Liver (tissue), 9 donors: ENCODE measurements around the gene ZNF579. TPM values are rescaled to one million over a fixed set of nuclear protein-coding genes. Genes with fewer than 3 reads are reported as not detected.

Source experiments
- DNase-seq: peaks from one replicate; pipeline ENCODE4 v3.0.0-alpha.2; 2017; ENCODE audit warnings: low spot score
- H3K27ac ChIP-seq, 2 donors: one replicate each; pipeline ENCODE4 v1.7.0; 2013; ENCODE audit warnings: inconsistent platforms in 2 of 2, low read length in 2 of 2, control low read depth in 1 of 2, low read depth in 1 of 2, mild to moderate bottlenecking in 1 of 2
- H3K27me3 ChIP-seq, 4 donors: one replicate each; pipeline versions ENCODE4 v1.6.1 to v1.7.0; 2013; ENCODE audit warnings: low read length in 3 of 4, inconsistent platforms in 1 of 4, mild to moderate bottlenecking in 1 of 4, moderate library complexity in 1 of 4; ENCODE audit not compliant: control insufficient read depth in 4 of 4, insufficient read depth in 4 of 4
- H3K36me3 ChIP-seq, 4 donors: one replicate each; pipeline versions ENCODE4 v1.6.1 to v1.7.0; 2013; ENCODE audit warnings: low read length in 3 of 4, mild to moderate bottlenecking in 3 of 4, low read depth in 1 of 4, moderate library complexity in 1 of 4; ENCODE audit not compliant: control insufficient read depth in 4 of 4, insufficient read depth in 3 of 4
- H3K4me1 ChIP-seq, 4 donors: one replicate each; pipeline versions ENCODE4 v1.6.1 to v1.7.0; 2013; ENCODE audit warnings: low read length in 3 of 4, mild to moderate bottlenecking in 3 of 4, moderate library complexity in 1 of 4; ENCODE audit not compliant: control insufficient read depth in 4 of 4, insufficient read depth in 4 of 4
- H3K4me3 ChIP-seq, 3 donors: one replicate each; pipeline versions ENCODE4 v1.6.1 to v1.7.0; 2013; ENCODE audit warnings: low read length in 3 of 3, control low read depth in 1 of 3, low read depth in 1 of 3, mild to moderate bottlenecking in 1 of 3
- H3K9ac ChIP-seq, 2 donors: one replicate each; pipeline ENCODE4 v1.7.0; 2013; ENCODE audit warnings: low read length in 2 of 2, mild to moderate bottlenecking in 2 of 2, moderate library complexity in 2 of 2, control low read depth in 1 of 2, low read depth in 1 of 2
- H3K9me3 ChIP-seq, 4 donors: one replicate each; pipeline versions ENCODE4 v1.6.1 to v1.7.0; 2013; ENCODE audit warnings: low read length in 3 of 4; ENCODE audit not compliant: control insufficient read depth in 4 of 4
- EGR1 ChIP-seq, 2 donors: IDR thresholded peaks; 2 replicates each; pipeline ENCODE4 v1.6.1; 2016 to 2018; ENCODE audit warnings: antibody characterized with exemption in 2 of 2, low read depth in 2 of 2
- FOXA1 ChIP-seq: IDR thresholded peaks from 2 replicates; pipeline ENCODE4 v1.6.1; 2016; ENCODE audit warnings: antibody characterized with exemption
- FOXA2 ChIP-seq: IDR thresholded peaks from 2 replicates; pipeline ENCODE4 v1.6.1; 2016; ENCODE audit warnings: antibody characterized with exemption
- GABPA ChIP-seq, 2 donors: IDR thresholded peaks in 1 of 2; conservative IDR thresholded peaks in 1 of 2; 2 replicates each; pipeline ENCODE4 v1.6.1; 2016; ENCODE audit warnings: antibody characterized with exemption in 2 of 2, mild to moderate bottlenecking in 1 of 2, moderate library complexity in 1 of 2
- HNF4A ChIP-seq, 2 donors: conservative IDR thresholded peaks; 2 replicates each; pipeline ENCODE4 v1.6.1; 2016; ENCODE audit warnings: antibody characterized with exemption in 2 of 2, mild to moderate bottlenecking in 2 of 2
- HNF4G ChIP-seq: IDR thresholded peaks from 2 replicates; pipeline ENCODE4 v1.6.1; 2016; ENCODE audit warnings: antibody characterized with exemption
- JUND ChIP-seq, 2 donors: IDR thresholded peaks; 2 replicates each; pipeline ENCODE4 v1.6.1; 2016; ENCODE audit warnings: antibody characterized with exemption in 2 of 2
- NR2F2 ChIP-seq: IDR thresholded peaks from 2 replicates; pipeline ENCODE4 v1.6.1; 2016; ENCODE audit warnings: antibody characterized with exemption
- RAD21 ChIP-seq, 2 donors: IDR thresholded peaks; 2 replicates each; pipeline ENCODE4 v1.6.1; 2016; ENCODE audit warnings: antibody characterized with exemption in 2 of 2, mild to moderate bottlenecking in 2 of 2
- RXRA ChIP-seq, 2 donors: IDR thresholded peaks; 2 replicates each; pipeline ENCODE4 v1.6.1; 2017 to 2018; ENCODE audit warnings: antibody characterized with exemption in 2 of 2, mild to moderate bottlenecking in 1 of 2
- SP1 ChIP-seq: IDR thresholded peaks from 2 replicates; pipeline ENCODE4 v1.6.1; 2018; ENCODE audit warnings: antibody characterized with exemption, mild to moderate bottlenecking
- TAF1 ChIP-seq: conservative IDR thresholded peaks from 2 replicates; pipeline ENCODE4 v1.6.1; 2016; ENCODE audit warnings: antibody characterized with exemption, mild to moderate bottlenecking
- YY1 ChIP-seq: IDR thresholded peaks from 2 replicates; pipeline ENCODE4 v1.6.1; 2016; ENCODE audit warnings: antibody characterized with exemption, mild to moderate bottlenecking
- WGBS: extraction: QIAGEN DNeasy Blood & Tissue Kit; methylation state at CpG from one replicate; pipeline ENCODE4 v1.1.7; 2013; 5-methylcytosine and 5-hydroxymethylcytosine counted together
- polyA plus RNA-seq, 2 donors: library from polyadenylated mRNA; stranded (reverse) in 1 of 2; unstranded in 1 of 2; fragments of 200-250 nt in 1 of 2; fragments of >200 nt in 1 of 2; fragmentation: Nextera tagmentation in 1 of 2; extraction: Ambion mirVana in 1 of 2; gene quantifications; one replicate each; pipeline versions ENCODE4 v1.2.1 to v1.2.3, GENCODE V29; 2013 to 2015
- total RNA-seq, 2 donors: library from RNA; depleted of rRNA; stranded (reverse); fragments of >200 nt; gene quantifications; one replicate each; pipeline ENCODE4 v1.2.3, GENCODE V29; 2014
- TF ChIP-seq, protein P1 (sequence below): IDR thresholded peaks from 2 replicates; pipeline ENCODE4 v1.6.1; 2016; ENCODE audit warnings: antibody characterized with exemption
- TF ChIP-seq, protein P2 (sequence below): IDR thresholded peaks from 2 replicates; pipeline ENCODE4 v1.6.1; 2016; ENCODE audit warnings: antibody characterized with exemption, mild to moderate bottlenecking
- TF ChIP-seq, protein P3 (sequence below): IDR thresholded peaks from 2 replicates; pipeline ENCODE4 v1.6.1; 2016; ENCODE audit warnings: antibody characterized with exemption
- TF ChIP-seq, protein P4 (sequence below): fragments of 150-350 bp; IDR thresholded peaks from 2 replicates; pipeline ENCODE4 v1.5.1; 2017; ENCODE audit warnings: improper control_type of control experiment, low read depth, low read length; ENCODE audit not compliant: missing input control
- donor health status: healthy.
- donor health status: healthy.
- donor health status: healthy.
- donor health status: healthy.
- donor health status: healthy.

ZNF579 gene
- total and polyA plus RNA-seq, 4 donors, result 0.92 to 3.3 (median 1.2) TPM

DNA sequence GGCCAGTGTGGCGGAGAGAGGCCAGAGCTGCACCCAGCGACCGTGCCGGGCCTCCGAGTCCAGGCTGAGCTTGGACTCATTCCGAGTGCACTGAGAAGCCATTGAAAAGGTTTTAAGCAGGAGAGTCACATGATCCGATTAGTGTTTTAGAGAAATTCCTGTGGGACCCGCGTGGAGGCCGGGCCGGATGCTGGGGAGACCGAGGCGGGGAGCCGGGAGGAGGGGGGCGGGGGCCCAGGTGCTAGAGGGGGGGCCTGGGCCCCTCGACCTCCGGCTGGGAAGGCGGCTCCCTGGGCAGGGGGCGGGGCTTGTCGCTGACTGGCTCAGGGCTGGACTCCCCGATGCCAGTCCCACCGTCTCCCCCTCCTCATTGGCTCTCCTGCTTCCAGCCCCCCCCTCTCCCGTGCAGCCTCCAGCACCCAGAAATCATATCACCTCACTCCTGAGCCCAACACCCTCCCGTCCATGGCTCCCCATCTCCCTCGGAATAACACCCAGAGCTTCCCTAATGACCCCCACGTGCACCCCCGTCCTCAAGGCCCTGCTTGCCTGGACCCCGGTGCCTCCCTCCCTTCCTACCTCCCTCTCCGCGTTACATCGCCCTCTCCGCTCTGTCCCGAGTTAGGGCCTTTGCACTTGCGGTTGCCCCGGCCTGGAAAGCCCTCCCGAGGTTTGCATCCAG is 5.2 kb upstream of the ZNF579 start:
- no peak overlapping the region for H3K9ac ChIP-seq
- H3K4me3 ChIP-seq, result peak overlapping the region in 1 of 3 donors; percentile 18
- no peaks in the 10 kb centered on the region for H3K27me3 ChIP-seq
- peak; percentile 60 for DNase-seq
- no peak for TF ChIP-seq JUND (IDR thresholded peaks at IDR 0.05)
- TF ChIP-seq GABPA (IDR thresholded peaks at IDR 0.05 in 1 of 2, conservative IDR thresholded peaks at IDR 0.05 in 1 of 2), result no peak
- TF ChIP-seq RAD21 (IDR thresholded peaks at IDR 0.05), result no peak
- no peak for TF ChIP-seq FOXA1
- TF ChIP-seq, protein P1, sequence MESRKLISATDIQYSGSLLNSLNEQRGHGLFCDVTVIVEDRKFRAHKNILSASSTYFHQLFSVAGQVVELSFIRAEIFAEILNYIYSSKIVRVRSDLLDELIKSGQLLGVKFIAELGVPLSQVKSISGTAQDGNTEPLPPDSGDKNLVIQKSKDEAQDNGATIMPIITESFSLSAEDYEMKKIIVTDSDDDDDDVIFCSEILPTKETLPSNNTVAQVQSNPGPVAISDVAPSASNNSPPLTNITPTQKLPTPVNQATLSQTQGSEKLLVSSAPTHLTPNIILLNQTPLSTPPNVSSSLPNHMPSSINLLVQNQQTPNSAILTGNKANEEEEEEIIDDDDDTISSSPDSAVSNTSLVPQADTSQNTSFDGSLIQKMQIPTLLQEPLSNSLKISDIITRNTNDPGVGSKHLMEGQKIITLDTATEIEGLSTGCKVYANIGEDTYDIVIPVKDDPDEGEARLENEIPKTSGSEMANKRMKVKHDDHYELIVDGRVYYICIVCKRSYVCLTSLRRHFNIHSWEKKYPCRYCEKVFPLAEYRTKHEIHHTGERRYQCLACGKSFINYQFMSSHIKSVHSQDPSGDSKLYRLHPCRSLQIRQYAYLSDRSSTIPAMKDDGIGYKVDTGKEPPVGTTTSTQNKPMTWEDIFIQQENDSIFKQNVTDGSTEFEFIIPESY, result no peak
- no peak for TF ChIP-seq YY1
- TF ChIP-seq, protein P2, sequence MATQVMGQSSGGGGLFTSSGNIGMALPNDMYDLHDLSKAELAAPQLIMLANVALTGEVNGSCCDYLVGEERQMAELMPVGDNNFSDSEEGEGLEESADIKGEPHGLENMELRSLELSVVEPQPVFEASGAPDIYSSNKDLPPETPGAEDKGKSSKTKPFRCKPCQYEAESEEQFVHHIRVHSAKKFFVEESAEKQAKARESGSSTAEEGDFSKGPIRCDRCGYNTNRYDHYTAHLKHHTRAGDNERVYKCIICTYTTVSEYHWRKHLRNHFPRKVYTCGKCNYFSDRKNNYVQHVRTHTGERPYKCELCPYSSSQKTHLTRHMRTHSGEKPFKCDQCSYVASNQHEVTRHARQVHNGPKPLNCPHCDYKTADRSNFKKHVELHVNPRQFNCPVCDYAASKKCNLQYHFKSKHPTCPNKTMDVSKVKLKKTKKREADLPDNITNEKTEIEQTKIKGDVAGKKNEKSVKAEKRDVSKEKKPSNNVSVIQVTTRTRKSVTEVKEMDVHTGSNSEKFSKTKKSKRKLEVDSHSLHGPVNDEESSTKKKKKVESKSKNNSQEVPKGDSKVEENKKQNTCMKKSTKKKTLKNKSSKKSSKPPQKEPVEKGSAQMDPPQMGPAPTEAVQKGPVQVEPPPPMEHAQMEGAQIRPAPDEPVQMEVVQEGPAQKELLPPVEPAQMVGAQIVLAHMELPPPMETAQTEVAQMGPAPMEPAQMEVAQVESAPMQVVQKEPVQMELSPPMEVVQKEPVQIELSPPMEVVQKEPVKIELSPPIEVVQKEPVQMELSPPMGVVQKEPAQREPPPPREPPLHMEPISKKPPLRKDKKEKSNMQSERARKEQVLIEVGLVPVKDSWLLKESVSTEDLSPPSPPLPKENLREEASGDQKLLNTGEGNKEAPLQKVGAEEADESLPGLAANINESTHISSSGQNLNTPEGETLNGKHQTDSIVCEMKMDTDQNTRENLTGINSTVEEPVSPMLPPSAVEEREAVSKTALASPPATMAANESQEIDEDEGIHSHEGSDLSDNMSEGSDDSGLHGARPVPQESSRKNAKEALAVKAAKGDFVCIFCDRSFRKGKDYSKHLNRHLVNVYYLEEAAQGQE, result no peak
- no peak for TF ChIP-seq NR2F2
- TF ChIP-seq, protein P3, sequence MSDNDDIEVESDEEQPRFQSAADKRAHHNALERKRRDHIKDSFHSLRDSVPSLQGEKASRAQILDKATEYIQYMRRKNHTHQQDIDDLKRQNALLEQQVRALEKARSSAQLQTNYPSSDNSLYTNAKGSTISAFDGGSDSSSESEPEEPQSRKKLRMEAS, result no peak
- no peak for TF ChIP-seq TAF1
- H3K9me3 ChIP-seq, result no peaks in the 10 kb centered on the region
- no peaks in the 10 kb centered on the region for H3K36me3 ChIP-seq
- peaks cover 7 to 41% (median 36%) of the 10 kb centered on the region in 4 donors for H3K4me1 ChIP-seq
- no peak overlapping the region for H3K27ac ChIP-seq
- 16% methylated on average over 36 of the region's 36 CpGs for WGBS

DNA sequence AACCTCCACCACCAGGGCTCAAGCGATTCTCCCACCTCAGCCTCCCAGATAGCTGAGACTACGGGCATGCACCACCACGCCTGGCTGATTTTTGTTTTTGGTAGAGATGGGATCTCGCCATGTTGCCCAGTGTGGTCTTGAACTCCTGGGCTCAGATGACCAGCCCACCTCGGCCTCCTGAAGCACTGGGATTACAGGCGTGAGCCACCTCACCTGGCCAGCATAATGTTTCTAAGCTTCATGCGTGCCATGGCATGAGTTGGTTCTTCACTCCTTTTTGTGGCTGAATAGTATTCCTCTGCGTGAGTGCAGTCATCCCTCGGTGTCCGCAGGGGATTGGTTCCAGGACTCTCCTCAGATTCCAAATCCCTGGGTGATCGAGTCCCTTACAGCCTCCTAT is 4.2 kb upstream of the ZNF579 start:
- Histone ChIP-seq H3K27me3 (no peaks in the 10 kb centered on the region), H3K9me3 (no peaks in the 10 kb centered on the region), H3K36me3 (no peaks in the 10 kb centered on the region), H3K4me1 (peaks cover 7 to 45% (median 36%) of the 10 kb centered on the region in 4 donors), H3K9ac (no peak overlapping the region), H3K27ac (no peak overlapping the region), H3K4me3 (no peak overlapping the region)
- no peak for TF ChIP-seq HNF4G
- TF ChIP-seq TAF1, result no peak
- no peak for TF ChIP-seq SP1
- no peak for TF ChIP-seq JUND (IDR thresholded peaks at IDR 0.05)
- TF ChIP-seq, protein P4, sequence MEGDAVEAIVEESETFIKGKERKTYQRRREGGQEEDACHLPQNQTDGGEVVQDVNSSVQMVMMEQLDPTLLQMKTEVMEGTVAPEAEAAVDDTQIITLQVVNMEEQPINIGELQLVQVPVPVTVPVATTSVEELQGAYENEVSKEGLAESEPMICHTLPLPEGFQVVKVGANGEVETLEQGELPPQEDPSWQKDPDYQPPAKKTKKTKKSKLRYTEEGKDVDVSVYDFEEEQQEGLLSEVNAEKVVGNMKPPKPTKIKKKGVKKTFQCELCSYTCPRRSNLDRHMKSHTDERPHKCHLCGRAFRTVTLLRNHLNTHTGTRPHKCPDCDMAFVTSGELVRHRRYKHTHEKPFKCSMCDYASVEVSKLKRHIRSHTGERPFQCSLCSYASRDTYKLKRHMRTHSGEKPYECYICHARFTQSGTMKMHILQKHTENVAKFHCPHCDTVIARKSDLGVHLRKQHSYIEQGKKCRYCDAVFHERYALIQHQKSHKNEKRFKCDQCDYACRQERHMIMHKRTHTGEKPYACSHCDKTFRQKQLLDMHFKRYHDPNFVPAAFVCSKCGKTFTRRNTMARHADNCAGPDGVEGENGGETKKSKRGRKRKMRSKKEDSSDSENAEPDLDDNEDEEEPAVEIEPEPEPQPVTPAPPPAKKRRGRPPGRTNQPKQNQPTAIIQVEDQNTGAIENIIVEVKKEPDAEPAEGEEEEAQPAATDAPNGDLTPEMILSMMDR, result no peak
- TF ChIP-seq FOXA2, result no peak
- TF ChIP-seq EGR1 (IDR thresholded peaks at IDR 0.05; ENCODE audit: low read depth in 2 of 2), result no peak
- no peak for TF ChIP-seq HNF4A (conservative IDR thresholded peaks at IDR 0.05)
- no peak for TF ChIP-seq GABPA (IDR thresholded peaks at IDR 0.05 in 1 of 2, conservative IDR thresholded peaks at IDR 0.05 in 1 of 2)
- TF ChIP-seq, protein P3, result no peak
- TF ChIP-seq NR2F2, result no peak
- TF ChIP-seq, protein P2, result no peak
- no peak for TF ChIP-seq RXRA (IDR thresholded peaks at IDR 0.05)
- DNase-seq, result no peak
- WGBS, result 97% methylated on average over 11 of the region's 11 CpGs
